ENCODE measurements around the gene ZC3H18. TPM values are rescaled to one million over a fixed set of nuclear protein-coding genes. Genes with fewer than 3 reads are reported as not detected.

ZC3H18 gene
- total and polyA plus RNA-seq, 10 of the 15 experiments (the other 5 are each of a cell fraction or from before 2014, with no cell fraction given) = 1.0 to 58.3 (median 22.4) TPM

DNA sequence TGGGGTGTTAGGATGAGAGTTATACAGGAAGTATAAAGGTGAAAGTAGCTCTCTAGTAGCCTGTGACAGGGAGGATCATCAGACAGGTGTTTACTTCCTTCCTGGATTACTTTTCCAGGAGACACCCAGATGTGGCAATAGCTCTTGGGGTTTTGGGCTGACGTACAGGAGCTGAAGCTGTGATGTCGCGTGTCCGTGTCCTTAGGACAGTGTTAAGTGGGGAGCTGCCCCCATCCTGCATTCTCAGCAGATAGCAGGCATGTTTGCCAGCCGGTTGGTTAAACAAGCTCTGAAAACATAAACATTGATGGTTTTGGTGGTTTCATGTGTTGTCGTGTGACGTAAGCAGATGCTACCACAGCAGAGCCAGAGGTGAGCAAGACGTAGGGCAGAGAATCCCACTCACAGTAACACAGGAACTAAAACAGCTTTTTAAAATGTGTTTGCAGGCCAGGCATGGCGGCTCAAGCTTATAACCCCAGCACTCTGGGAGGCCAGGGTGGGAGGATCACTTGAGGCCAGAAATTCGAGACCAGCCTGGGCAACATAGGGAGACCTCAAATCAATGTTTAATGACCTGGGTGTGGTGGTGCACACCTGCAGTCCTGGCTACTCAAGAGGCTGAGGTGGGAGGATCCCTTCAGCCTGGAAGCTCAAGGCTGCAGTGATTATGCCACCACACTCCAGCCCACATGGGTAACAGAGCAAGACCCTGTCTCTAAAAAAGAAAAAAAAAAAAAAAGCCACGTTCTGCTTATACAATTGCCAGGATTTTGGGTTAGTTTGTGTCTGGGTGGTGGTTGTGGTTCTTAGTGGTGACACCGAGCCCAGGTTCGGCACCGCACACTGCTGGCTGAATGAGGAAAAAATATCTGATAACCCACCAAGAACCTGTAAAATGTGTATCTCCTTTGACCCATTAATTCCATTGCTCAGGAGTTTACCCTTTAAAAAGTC lies 49.9 kb downstream of the ZC3H18 start (continued):
- TF ChIP-seq CHD2 (IDR thresholded peaks at IDR 0.05; ENCODE audit: borderline replicate concordance, low read depth, low read length) = no peak
- TF ChIP-seq NFIC (IDR thresholded peaks at IDR 0.05; ENCODE audit: low read depth, low read length) = no peak
- no peak for TF ChIP-seq NBN (IDR thresholded peaks at IDR 0.05)
- TF ChIP-seq WRNIP1 (IDR thresholded peaks at IDR 0.05; ENCODE audit: borderline replicate concordance, low read depth, low read length) = no peak
- TF ChIP-seq GATAD2B (conservative IDR thresholded peaks at IDR 0.05; ENCODE audit: low read depth) = no peak
- no peak for TF ChIP-seq BHLHE40 (IDR thresholded peaks at IDR 0.05; ENCODE audit: borderline replicate concordance in 1 of 2, low read depth in 2 of 2, low read length in 1 of 2)
- TF ChIP-seq, protein P1, sequence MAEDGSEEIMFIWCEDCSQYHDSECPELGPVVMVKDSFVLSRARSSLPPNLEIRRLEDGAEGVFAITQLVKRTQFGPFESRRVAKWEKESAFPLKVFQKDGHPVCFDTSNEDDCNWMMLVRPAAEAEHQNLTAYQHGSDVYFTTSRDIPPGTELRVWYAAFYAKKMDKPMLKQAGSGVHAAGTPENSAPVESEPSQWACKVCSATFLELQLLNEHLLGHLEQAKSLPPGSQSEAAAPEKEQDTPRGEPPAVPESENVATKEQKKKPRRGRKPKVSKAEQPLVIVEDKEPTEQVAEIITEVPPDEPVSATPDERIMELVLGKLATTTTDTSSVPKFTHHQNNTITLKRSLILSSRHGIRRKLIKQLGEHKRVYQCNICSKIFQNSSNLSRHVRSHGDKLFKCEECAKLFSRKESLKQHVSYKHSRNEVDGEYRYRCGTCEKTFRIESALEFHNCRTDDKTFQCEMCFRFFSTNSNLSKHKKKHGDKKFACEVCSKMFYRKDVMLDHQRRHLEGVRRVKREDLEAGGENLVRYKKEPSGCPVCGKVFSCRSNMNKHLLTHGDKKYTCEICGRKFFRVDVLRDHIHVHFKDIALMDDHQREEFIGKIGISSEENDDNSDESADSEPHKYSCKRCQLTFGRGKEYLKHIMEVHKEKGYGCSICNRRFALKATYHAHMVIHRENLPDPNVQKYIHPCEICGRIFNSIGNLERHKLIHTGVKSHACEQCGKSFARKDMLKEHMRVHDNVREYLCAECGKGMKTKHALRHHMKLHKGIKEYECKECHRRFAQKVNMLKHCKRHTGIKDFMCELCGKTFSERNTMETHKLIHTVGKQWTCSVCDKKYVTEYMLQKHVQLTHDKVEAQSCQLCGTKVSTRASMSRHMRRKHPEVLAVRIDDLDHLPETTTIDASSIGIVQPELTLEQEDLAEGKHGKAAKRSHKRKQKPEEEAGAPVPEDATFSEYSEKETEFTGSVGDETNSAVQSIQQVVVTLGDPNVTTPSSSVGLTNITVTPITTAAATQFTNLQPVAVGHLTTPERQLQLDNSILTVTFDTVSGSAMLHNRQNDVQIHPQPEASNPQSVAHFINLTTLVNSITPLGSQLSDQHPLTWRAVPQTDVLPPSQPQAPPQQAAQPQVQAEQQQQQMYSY (CRISPR knock-in tag; IDR thresholded peaks at IDR 0.05) = no peak
- TF ChIP-seq SUZ12 (IDR thresholded peaks at IDR 0.05; ENCODE audit: unreplicated experiment) = no peak
- TF ChIP-seq, protein P2, sequence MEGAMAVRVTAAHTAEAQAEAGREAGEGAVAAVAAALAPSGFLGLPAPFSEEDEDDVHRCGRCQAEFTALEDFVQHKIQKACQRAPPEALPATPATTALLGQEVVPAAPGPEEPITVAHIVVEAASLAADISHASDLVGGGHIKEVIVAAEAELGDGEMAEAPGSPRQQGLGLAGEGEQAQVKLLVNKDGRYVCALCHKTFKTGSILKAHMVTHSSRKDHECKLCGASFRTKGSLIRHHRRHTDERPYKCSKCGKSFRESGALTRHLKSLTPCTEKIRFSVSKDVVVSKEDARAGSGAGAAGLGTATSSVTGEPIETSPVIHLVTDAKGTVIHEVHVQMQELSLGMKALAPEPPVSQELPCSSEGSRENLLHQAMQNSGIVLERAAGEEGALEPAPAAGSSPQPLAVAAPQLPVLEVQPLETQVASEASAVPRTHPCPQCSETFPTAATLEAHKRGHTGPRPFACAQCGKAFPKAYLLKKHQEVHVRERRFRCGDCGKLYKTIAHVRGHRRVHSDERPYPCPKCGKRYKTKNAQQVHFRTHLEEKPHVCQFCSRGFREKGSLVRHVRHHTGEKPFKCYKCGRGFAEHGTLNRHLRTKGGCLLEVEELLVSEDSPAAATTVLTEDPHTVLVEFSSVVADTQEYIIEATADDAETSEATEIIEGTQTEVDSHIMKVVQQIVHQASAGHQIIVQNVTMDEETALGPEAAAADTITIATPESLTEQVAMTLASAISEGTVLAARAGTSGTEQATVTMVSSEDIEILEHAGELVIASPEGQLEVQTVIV (IDR thresholded peaks at IDR 0.05; ENCODE audit: borderline replicate concordance, partially characterized antibody) = no peak
- TF ChIP-seq, protein P3, sequence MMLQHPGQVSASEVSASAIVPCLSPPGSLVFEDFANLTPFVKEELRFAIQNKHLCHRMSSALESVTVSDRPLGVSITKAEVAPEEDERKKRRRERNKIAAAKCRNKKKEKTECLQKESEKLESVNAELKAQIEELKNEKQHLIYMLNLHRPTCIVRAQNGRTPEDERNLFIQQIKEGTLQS (IDR thresholded peaks at IDR 0.05; ENCODE audit: borderline replicate concordance, extremely low read depth, low read depth, low read length) = no peak
- TF ChIP-seq, protein P4, sequence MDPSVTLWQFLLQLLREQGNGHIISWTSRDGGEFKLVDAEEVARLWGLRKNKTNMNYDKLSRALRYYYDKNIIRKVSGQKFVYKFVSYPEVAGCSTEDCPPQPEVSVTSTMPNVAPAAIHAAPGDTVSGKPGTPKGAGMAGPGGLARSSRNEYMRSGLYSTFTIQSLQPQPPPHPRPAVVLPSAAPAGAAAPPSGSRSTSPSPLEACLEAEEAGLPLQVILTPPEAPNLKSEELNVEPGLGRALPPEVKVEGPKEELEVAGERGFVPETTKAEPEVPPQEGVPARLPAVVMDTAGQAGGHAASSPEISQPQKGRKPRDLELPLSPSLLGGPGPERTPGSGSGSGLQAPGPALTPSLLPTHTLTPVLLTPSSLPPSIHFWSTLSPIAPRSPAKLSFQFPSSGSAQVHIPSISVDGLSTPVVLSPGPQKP (IDR thresholded peaks at IDR 0.05; ENCODE audit: low read depth, low read length) = no peak
- TF ChIP-seq CREM (IDR thresholded peaks at IDR 0.05; ENCODE audit: low read depth) = no peak
- TF ChIP-seq CBX5 (IDR thresholded peaks at IDR 0.05; ENCODE audit: low read depth) = no peak

All from GM12878 (cell line).